8988T (cell line): ENCODE measurements around the gene HGS.
"Not testable (repeated sequence)": the region's sequence is repeated elsewhere in the genome, so short reads cannot be mapped to it uniquely, and the experiment has no call there.

ENCODE experiments used
- DNase-seq: peaks from one replicate; pipeline ENCODE4 v3.0.0; 2011

Gene HGS

GRCh38 chr17:81656118-81656743, 27.6 kb upstream of the HGS start, which contains the start of gene PDE6G:
Gene PDE6G (minus strand): TSS chr17:81656542. CDS start chr17:81653305, 3,237 bp downstream.
- no peak for DNase-seq

GRCh38 chr17:81656835-81657234, 27.0 kb upstream of the HGS start:
- DNase-seq = no peak

DNA sequence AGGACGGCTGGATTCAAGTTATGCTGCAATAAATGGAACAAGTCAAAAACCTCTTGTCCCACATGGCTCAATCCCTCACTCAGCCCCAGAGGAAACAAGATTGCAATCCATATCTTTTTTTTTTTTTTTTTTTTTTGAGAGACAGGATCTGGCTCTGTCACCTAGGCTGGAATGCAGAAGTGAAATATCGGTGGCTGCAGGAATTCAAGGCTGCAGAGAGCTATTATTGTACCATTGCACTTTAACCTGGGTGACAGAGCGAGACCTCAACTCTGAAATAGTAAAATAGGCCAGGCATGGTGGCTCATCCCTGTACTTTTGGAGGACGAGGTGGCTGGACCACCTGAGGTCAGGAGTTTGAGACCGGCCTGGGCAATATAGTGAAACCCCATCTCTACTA, 24.8 kb upstream of the HGS start:
- no peak for DNase-seq

DNA sequence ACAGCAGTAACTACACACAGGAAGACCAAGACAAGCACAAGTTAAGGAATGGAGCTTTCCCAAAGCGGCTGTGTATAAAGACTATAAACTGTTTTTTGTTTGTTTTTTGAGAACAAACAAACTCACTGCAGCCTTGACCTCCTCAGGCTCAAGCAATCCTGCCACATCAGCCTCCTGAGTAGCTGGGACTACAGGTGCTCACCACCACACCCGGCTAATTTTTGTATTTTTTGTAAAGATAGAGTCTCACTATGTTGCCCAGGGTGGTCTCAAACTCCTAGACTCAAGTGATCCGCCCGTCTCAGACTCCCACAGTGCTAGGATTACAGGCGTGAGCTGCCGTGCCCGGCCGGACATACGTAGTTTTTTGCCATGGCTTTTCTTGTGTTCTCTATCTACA, 23.4 kb upstream of the HGS start:
- no peak for DNase-seq

GRCh38 chr17:81662002-81662401, 21.8 kb upstream of the HGS start:
- DNase-seq = no peak

- no peak for DNase-seq
Observed at GRCh38 chr17:81664051-81664470, 19.8 kb upstream of the HGS start.

GRCh38 chr17:81665205-81666091, 18.4 kb upstream of the HGS start:
- no peak for DNase-seq

DNA sequence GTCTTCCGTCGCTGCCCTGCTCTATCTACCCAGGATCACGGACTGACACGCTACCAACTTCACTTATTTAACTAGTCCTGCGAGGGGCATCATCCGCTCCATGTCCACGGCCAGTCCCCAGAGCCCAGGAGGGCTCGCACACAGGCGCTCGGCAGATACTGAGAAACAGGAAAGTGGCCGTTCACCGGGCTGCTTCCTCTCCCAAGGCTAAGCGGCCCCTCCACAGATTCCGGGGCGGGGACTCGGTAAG, 17.8 kb upstream of the HGS start:
- no peak for DNase-seq

- peak; percentile 78 for DNase-seq
Observed at GRCh38 chr17:81666342-81667191, 17.2 kb upstream of the HGS start, which contains the start of the genes CCDC137 and OXLD1. Gene CCDC137 (plus strand): TSS chr17:81666737. CDS start chr17:81666767, 30 bp downstream. Gene OXLD1 (minus strand): TSS chr17:81666605. CDS start chr17:81666577, 28 bp downstream.

DNA sequence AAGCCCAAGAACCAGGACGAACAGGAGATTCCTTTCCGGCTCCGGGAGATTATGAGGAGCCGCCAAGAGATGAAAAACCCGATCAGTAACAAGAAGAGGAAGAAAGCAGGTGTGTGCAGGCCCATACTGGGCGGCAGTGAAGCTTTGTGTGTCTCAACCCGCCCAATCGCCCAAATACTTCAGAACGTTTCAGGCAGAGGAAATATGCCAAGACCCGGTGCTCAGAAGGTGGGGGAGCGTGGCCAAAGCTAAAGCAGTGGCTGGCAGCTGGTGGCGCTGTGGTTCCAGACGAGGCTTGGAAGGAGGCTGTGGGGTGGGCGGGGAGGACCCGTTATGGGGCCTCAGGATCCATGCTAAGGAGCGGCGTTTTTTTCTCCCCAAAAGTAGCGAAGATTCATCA, 16.1 kb upstream of the HGS start:
- DNase-seq = no peak

DNA sequence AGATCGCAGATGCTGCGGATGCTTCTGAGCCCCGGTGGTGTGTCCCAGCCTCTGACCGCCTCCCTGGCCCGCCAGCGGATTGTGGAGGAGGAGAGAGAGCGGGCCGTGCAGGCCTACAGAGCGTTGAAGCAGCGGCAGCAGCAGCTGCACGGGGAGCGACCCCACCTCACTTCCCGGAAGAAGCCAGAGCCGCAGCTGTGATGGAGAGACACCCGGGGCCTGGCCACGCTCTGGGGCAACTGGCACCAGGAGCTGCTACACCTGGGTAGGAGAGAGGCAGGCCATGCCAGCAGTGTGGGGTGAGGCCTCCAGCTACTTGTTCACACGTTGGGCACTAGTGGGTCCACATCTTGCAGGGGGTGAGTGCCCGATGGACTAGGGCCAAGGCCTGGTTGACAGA, 11.3 kb upstream of the HGS start:
- DNase-seq = no peak

DNA sequence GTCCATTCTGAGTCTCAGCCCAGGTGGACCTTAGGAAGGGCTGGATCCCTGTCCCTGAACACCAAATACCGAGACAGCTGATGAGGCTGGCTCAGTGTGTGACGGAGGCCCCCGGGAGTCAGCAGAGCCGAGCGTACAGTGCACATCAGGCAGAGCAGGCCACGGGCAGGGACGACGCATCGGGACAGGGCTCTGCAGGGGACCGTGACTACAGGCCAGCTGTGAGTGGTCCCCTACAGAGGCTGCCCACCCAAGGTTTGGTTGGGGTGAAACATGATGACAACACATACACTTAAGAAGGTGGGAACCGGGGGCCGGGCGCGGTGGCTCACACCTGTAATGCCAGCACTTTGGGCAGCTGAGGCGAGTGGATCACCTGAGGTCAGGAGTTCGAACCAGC, 10.9 kb upstream of the HGS start:
- DNase-seq = no peak

DNA sequence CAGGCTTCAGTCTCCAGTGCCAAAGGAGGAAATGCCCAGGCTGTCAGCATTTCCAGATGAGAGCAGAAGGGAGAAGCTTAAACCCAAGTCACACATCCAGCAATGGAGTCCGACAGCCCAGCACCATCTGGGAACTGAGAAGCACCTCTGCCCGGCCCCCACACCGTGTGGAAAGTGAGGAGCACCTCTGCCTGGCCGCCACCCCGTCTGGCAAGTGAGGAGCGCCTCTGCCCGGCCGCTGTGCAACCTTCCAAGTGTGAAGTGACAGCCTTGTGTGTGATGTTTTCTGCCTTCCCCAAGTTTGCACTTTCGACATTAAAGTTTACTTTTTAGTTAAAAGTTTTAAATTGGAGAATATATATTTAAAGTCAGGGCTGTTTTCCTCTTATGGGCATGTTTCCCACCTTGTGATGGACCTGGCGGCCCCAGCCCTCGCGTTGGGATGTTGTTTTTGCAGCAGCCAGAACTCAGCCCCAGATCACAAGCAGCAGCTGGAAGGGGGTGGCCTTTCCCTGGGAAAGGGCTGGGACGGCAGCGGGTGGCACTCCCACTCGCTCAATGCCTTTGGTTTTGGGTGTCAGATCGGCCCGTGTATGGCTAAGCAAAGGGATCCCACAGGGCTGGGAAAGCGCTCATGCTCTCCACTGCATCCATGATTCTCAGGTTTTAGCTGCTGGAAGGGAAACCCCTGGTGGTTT, 10.1 kb upstream of the HGS start:
- DNase-seq = no peak

- not testable (repeated sequence) for DNase-seq
Observed at GRCh38 chr17:81675515-81676221, 8.1 kb upstream of the HGS start.

DNA sequence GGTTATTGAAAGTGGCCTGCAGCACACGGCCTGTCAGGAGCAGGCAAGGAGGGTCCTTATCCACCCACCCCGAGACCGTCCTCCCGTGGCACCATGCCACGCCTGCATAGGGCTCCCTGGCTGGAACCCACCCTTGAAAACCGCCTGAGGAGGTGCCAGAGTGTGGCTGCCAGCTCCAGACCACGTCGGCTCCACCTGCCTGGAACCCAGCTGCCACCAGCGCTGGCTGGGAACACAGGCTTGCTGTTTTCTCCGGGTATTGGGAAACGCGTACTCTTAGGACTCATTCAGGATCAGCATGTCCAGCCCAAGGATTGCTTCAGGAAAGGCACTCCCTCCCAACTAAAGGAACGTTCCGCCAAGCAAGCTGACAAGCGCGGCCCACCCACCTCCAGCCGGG, 6.9 kb upstream of the HGS start:
- no peak for DNase-seq

GRCh38 chr17:81680150-81680549, 3.7 kb upstream of the HGS start:
- DNase-seq = no peak

- no peak for DNase-seq
Observed at GRCh38 chr17:81681672-81682071, 2.1 kb upstream of the HGS start.

DNA sequence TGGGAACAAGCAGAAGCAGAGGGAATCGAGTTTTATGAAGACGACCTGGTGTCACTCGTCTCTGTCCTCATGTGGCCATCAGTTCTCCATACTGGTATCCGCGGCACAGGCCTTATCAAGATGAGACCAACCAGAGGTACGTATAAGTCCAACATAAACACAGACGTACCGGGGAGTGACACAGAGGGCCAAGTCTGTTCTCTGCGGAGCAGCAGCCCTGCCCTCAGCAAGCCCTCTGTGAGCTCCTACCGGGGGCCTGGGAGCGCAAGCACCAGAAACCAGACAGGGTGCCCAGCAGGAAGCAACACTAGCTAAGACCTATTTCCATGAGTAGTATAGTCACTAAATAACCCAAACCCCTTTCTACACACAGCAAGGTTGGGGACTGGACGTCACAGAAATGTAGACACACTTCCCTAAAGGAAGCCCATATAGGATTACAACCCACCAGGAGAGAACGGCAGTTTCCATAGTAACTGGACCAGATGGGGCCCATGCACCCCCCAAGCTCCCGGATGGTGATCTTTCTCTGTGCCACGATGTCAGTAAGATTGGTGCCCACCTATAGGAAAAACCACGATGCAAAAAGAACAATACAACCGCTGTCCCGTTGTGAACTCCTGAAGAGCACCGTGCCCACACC, 1.1 kb upstream of the HGS start:
- DNase-seq = no peak

- DNase-seq = no peak
Observed at GRCh38 chr17:81683208-81683583, 615 bp upstream of the HGS start.

DNA sequence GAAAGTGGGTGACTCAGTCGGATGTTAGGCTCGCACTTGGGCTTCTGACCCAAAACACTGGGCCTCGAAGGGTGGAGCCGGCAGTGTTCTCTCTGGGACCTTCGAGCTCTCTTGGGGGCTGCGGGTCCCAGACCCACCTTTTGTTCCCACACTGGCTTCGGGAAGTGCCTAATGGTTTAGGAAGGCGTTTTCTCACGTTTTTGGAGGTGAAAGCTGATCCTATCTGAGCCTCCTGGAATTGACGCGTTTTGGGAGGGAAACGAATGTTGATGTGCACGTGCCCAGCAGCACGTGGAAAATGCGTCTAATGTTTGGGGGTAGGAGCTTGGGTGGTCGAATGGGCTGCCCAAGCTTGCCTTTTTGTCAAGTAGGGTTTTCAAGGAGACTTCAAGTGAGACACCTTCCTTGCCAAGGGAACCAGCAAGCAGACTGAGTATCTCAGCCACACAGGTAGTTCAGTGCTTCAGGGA, 666 bp downstream of the HGS start:
- no peak for DNase-seq

- DNase-seq = no peak
Observed at GRCh38 chr17:81685108-81685507, 1.3 kb downstream of the HGS start.

DNA sequence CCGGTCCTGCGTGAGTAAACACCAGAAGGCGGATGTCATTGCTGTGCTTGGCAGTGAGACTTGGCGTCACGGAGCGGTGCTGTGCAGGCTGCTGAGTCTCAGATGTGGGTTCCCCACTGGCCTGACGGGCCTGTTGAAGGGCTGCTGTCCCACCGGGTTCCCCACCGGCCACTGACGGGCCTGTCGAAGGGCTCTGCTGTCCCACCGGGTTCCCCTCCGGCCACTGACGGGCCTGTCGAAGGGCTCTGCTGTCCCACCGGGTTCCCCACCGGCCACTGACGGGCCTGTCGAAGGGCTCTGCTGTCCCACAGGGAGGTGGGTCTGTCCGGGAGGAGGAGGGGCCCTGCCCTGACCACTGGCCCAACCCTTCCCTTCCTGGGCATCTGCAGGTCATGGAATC, 2.8 kb downstream of the HGS start:
- DNase-seq = no peak
